SK-N-SH treated with all-trans-retinoic acid at 6 μM for 48 hours (cell line): ENCODE data around the gene ZGPAT.

ENCODE experiments used
- ARNTL ChIP-seq: fragments of 450-650 bp; formaldehyde crosslinking; IDR thresholded peaks from 2 replicates; pipeline ENCODE4 v1.5.0; 2020; ENCODE audit warnings: low read depth, mild to moderate bottlenecking, moderate library complexity, borderline replicate concordance
- CSRNP3 ChIP-seq: fragments of 250-450 bp; sonication (Bioruptor Pico); IDR thresholded peaks from 2 replicates; pipeline ENCODE4 v1.5.1; 2021; ENCODE audit warnings: mild to moderate bottlenecking, moderate library complexity
- GLIS3 ChIP-seq: fragments of 250-450 bp; sonication (Bioruptor Pico); IDR thresholded peaks from 2 replicates; pipeline ENCODE4 v1.5.0; 2020; ENCODE audit warnings: mild to moderate bottlenecking, moderate library complexity
- PATZ1 ChIP-seq: fragments of 250-450 bp; sonication (Bioruptor Pico); IDR thresholded peaks from 2 replicates; pipeline ENCODE4 v1.8.0; 2020; ENCODE audit warnings: mild to moderate bottlenecking, moderate library complexity, borderline replicate concordance
- RARB ChIP-seq: fragments of 250-450 bp; sonication (Bioruptor Pico); IDR thresholded peaks from 2 replicates; pipeline ENCODE4 v1.8.0; 2021; ENCODE audit warnings: mild to moderate bottlenecking, moderate library complexity
- TOX ChIP-seq: fragments of 250-450 bp; sonication (Bioruptor Pico); IDR thresholded peaks from 2 replicates; pipeline ENCODE4 v1.8.0; 2021; ENCODE audit warnings: mild to moderate bottlenecking, moderate library complexity, borderline replicate concordance
- TSHZ2 ChIP-seq: fragments of 250-450 bp; sonication (Bioruptor Pico); IDR thresholded peaks from 2 replicates; pipeline ENCODE4 v1.5.0; 2020; ENCODE audit warnings: mild to moderate bottlenecking, moderate library complexity
- ZFP3 ChIP-seq: fragments of 250-450 bp; sonication (Bioruptor Pico); IDR thresholded peaks from 2 replicates; pipeline ENCODE4 v1.5.0; 2020; ENCODE audit warnings: mild to moderate bottlenecking, moderate library complexity
- ZNF565 ChIP-seq: fragments of 450-650 bp; formaldehyde crosslinking; conservative IDR thresholded peaks from 2 replicates; pipeline ENCODE4 v1.5.0; 2020; ENCODE audit warnings: low read depth, mild to moderate bottlenecking, moderate library complexity
- ZNF70 ChIP-seq: fragments of 450-650 bp; formaldehyde crosslinking; IDR thresholded peaks from 2 replicates; pipeline ENCODE4 v1.5.0; 2020; ENCODE audit warnings: mild to moderate bottlenecking, moderate library complexity

GRCh38 chr20:63694584-63695423 is 13.0 kb upstream of the ZGPAT start:
- TF ChIP-seq RARB (CRISPR knock-in tag) = no peak
- TF ChIP-seq TSHZ2 (CRISPR knock-in tag) = no peak
- TF ChIP-seq CSRNP3 = no peak
- TF ChIP-seq PATZ1 (CRISPR knock-in tag) = no peak
- no peak for TF ChIP-seq ZNF70 (CRISPR knock-in tag)
- TF ChIP-seq ARNTL (CRISPR knock-in tag) = no peak
- no peak for TF ChIP-seq TOX
- no peak for TF ChIP-seq ZFP3
- TF ChIP-seq GLIS3 (CRISPR knock-in tag) = no peak
- no peak for TF ChIP-seq ZNF565 (CRISPR knock-in tag)
